ENCODE data around the gene LY9.
A peak's percentile ranks its signal among the peaks of the same experiment; 100 is the strongest.

LY9 gene

GRCh38 chr1:160795951-160796383, at the start of gene LY9:
TSS of gene LY9 (plus strand) at chr1:160796174. CDS start at chr1:160796188, 14 bp downstream.
- no peak for DNase-seq (ENCODE audit: low spot score)

- no peak for DNase-seq (ENCODE audit: low spot score)
Observed at GRCh38 chr1:160746836-160747500, 49.0 kb upstream of the LY9 start.

- no peak for DNase-seq (ENCODE audit: low spot score)
Observed at GRCh38 chr1:160747717-160748116, 48.3 kb upstream of the LY9 start.

- DNase-seq (ENCODE audit: low spot score) = no peak
Observed at GRCh38 chr1:160748181-160748877, 47.6 kb upstream of the LY9 start.

- no peak for DNase-seq (ENCODE audit: low spot score)
Observed at GRCh38 chr1:160748878-160749269, 47.1 kb upstream of the LY9 start.

- no peak for DNase-seq (ENCODE audit: low spot score)
Observed at GRCh38 chr1:160750608-160751007, 45.4 kb upstream of the LY9 start.

GRCh38 chr1:160752406-160752805, 43.6 kb upstream of the LY9 start:
- no peak for DNase-seq (ENCODE audit: low spot score)

- no peak for DNase-seq (ENCODE audit: low spot score)
Observed at GRCh38 chr1:160752924-160753323, 43.0 kb upstream of the LY9 start.

GRCh38 chr1:160753594-160753993, 42.4 kb upstream of the LY9 start:
- no peak for DNase-seq (ENCODE audit: low spot score)

- DNase-seq (ENCODE audit: low spot score) = no peak
Observed at GRCh38 chr1:160755461-160755860, 40.5 kb upstream of the LY9 start.

GRCh38 chr1:160755911-160756848, 39.8 kb upstream of the LY9 start:
- DNase-seq (ENCODE audit: low spot score) = no peak

- no peak for DNase-seq (ENCODE audit: low spot score)
Observed at GRCh38 chr1:160756849-160757201, 39.1 kb upstream of the LY9 start.

GRCh38 chr1:160758521-160758920, 37.5 kb upstream of the LY9 start:
- DNase-seq (ENCODE audit: low spot score) = no peak

- no peak for DNase-seq (ENCODE audit: low spot score)
Observed at GRCh38 chr1:160759740-160760139, 36.2 kb upstream of the LY9 start.

GRCh38 chr1:160761046-160761445, 34.9 kb upstream of the LY9 start:
- DNase-seq (ENCODE audit: low spot score) = no peak

- DNase-seq (ENCODE audit: low spot score) = no peak
Observed at GRCh38 chr1:160761886-160762285, 34.1 kb upstream of the LY9 start.

- DNase-seq (ENCODE audit: low spot score) = no peak
Observed at GRCh38 chr1:160763993-160764392, 32.0 kb upstream of the LY9 start.

- DNase-seq (ENCODE audit: low spot score) = no peak
Observed at GRCh38 chr1:160767395-160768294, 28.3 kb upstream of the LY9 start.

GRCh38 chr1:160768295-160768657, 27.7 kb upstream of the LY9 start:
- DNase-seq (ENCODE audit: low spot score) = peak; percentile 8

- no peak for DNase-seq (ENCODE audit: low spot score)
Observed at GRCh38 chr1:160772331-160772730, 23.6 kb upstream of the LY9 start.

GRCh38 chr1:160773093-160773492, 22.9 kb upstream of the LY9 start:
- no peak for DNase-seq (ENCODE audit: low spot score)

Data from cerebellar cortex (tissue), 1 donor.